HL-60 (cell line): Measurements from ENCODE around the gene CTSW.

ENCODE experiments used
- DNase-seq, 2 experiments: peaks; one replicate each; pipeline ENCODE4 v3.0.0-alpha.2; 2010 to 2020; ENCODE audit warnings: low read depth in 1 of 2, low spot score in 1 of 2
- H3K27ac ChIP-seq: fragments of 250-450 bp; sonication (Bioruptor Pico); replicated peaks from 2 replicates; pipeline ENCODE4 v1.5.1; 2020; ENCODE audit warnings: mild to moderate bottlenecking, moderate library complexity
- H3K27me3 ChIP-seq: fragments of 250-450 bp; sonication (Bioruptor Pico); 2 replicates; pipeline ENCODE4 v1.5.1; 2021; ENCODE audit warnings: mild to moderate bottlenecking, moderate library complexity; ENCODE audit not compliant: insufficient read depth, poor library complexity, severe bottlenecking
- H3K4me3 ChIP-seq: replicated peaks from 2 replicates; pipeline ENCODE4 v1.5.1; 2011; ENCODE audit warnings: mild to moderate bottlenecking, control low read depth, low read length; ENCODE audit not compliant: insufficient read depth
- CTCF ChIP-seq: IDR thresholded peaks from one replicate; pipeline ENCODE4 v1.5.1; 2011; ENCODE audit warnings: low read length, control low read depth, inconsistent platforms; ENCODE audit not compliant: insufficient read depth
- GABPA ChIP-seq: IDR thresholded peaks from 2 replicates; pipeline ENCODE4 v1.6.1; 2012; ENCODE audit warnings: low read depth
- POLR2AphosphoS5 ChIP-seq: IDR thresholded peaks from 2 replicates; pipeline ENCODE4 v1.6.1; 2012; ENCODE audit warnings: low read depth
- REST ChIP-seq: IDR thresholded peaks from 2 replicates; pipeline ENCODE4 v1.6.1; 2012; ENCODE audit warnings: low read depth; ENCODE audit not compliant: insufficient replicate concordance
- SPI1 ChIP-seq: IDR thresholded peaks from 2 replicates; pipeline ENCODE4 v1.6.1; 2012; ENCODE audit warnings: low read depth, mild to moderate bottlenecking, borderline replicate concordance

CTSW gene

GRCh38 chr11:65903068-65903481, 23.4 kb downstream of the CTSW start:
- H3K27me3 ChIP-seq = no peaks in the 10 kb centered on the region
- no peak overlapping the region for H3K27ac ChIP-seq
- no peak for DNase-seq
- no peak overlapping the region for H3K4me3 ChIP-seq
- TF ChIP-seq SPI1 = no peak
- TF ChIP-seq REST = no peak
- TF ChIP-seq GABPA = no peak
- no peak for TF ChIP-seq POLR2AphosphoS5
- no peak for TF ChIP-seq CTCF

GRCh38 chr11:65903715-65904114, 24.1 kb downstream of the CTSW start:
- no peaks in the 10 kb centered on the region for H3K27me3 ChIP-seq
- no peak for DNase-seq
- H3K4me3 ChIP-seq = no peak overlapping the region
- H3K27ac ChIP-seq = no peak overlapping the region
- TF ChIP-seq SPI1 (no peak), POLR2AphosphoS5 (no peak), REST (no peak), CTCF (no peak), GABPA (no peak)

- Histone ChIP-seq H3K27ac (no peak overlapping the region), H3K4me3 (no peak overlapping the region), H3K27me3 (no peaks in the 10 kb centered on the region)
- no peak for TF ChIP-seq SPI1
- TF ChIP-seq POLR2AphosphoS5 = no peak
- TF ChIP-seq GABPA = no peak
- TF ChIP-seq CTCF = no peak
- no peak for TF ChIP-seq REST
- DNase-seq = no peak
These were observed 27.0 kb downstream of the CTSW start for GRCh38 chr11:65906602-65907001.
